MM.1S (cell line): ENCODE data around the gene PRPF6.

Experiments used
- DNase-seq: peaks from one replicate; pipeline ENCODE4 v3.0.0-alpha.2; 2015
- H2AFZ ChIP-seq: fragments of 300-600 bp; sonication (generic); 2 replicates; pipeline ENCODE4 v1.6.0; 2016; ENCODE audit warnings: antibody characterized with exemption, low read length
- H3F3A ChIP-seq: fragments of 300-600 bp; sonication (generic); 2 replicates; pipeline ENCODE4 v1.6.1; 2016; ENCODE audit warnings: mild to moderate bottlenecking, antibody characterized with exemption, low read length, moderate library complexity, mixed read lengths; ENCODE audit not compliant: insufficient read depth
- H3K27ac ChIP-seq: fragments of 300-600 bp; sonication (generic); 2 replicates; pipeline ENCODE4 v1.5.1; 2016; ENCODE audit warnings: mild to moderate bottlenecking, low read length
- H3K27me3 ChIP-seq: fragments of 300-600 bp; sonication (generic); replicated peaks from 2 replicates; pipeline ENCODE4 v1.6.0; 2016; ENCODE audit warnings: low read length; ENCODE audit not compliant: insufficient read depth
- H3K36me3 ChIP-seq: fragments of 300-600 bp; sonication (generic); replicated peaks from 2 replicates; pipeline ENCODE4 v1.6.1; 2016; ENCODE audit warnings: mild to moderate bottlenecking, low read length, mixed read lengths; ENCODE audit not compliant: insufficient read depth
- H3K4me1 ChIP-seq: fragments of 300-600 bp; sonication (generic); 2 replicates; pipeline ENCODE4 v1.6.1; 2016; ENCODE audit warnings: low read length, mixed read lengths
- H3K4me2 ChIP-seq: fragments of 300-600 bp; sonication (generic); 2 replicates; pipeline ENCODE4 v1.6.0; 2016; ENCODE audit warnings: low read depth, low read length
- H3K4me3 ChIP-seq: fragments of 300-600 bp; sonication (generic); 2 replicates; pipeline ENCODE4 v1.5.1; 2016; ENCODE audit warnings: low read length, mixed read lengths
- H3K79me2 ChIP-seq: fragments of 300-600 bp; sonication (generic); 2 replicates; pipeline ENCODE4 v1.6.1; 2016; ENCODE audit warnings: mixed run types, low read length, mixed read lengths
- H3K9ac ChIP-seq: fragments of 300-600 bp; sonication (generic); 2 replicates; pipeline ENCODE4 v1.6.1; 2016; ENCODE audit warnings: low read length, mixed read lengths
- H3K9me2 ChIP-seq: fragments of 300-600 bp; sonication (generic); replicated peaks from 2 replicates; pipeline ENCODE4 v1.6.1; 2016; ENCODE audit warnings: mild to moderate bottlenecking, low read length, mixed read lengths; ENCODE audit not compliant: insufficient read depth
- H3K9me3 ChIP-seq: fragments of 300-600 bp; sonication (generic); replicated peaks from 2 replicates; pipeline ENCODE4 v1.6.1; 2016; ENCODE audit warnings: mild to moderate bottlenecking, low read length, mixed read lengths; ENCODE audit not compliant: insufficient read depth
- H4K20me1 ChIP-seq: fragments of 300-600 bp; sonication (generic); 2 replicates; pipeline ENCODE4 v1.6.1; 2016; ENCODE audit warnings: mild to moderate bottlenecking, low read length, moderate library complexity, mixed read lengths; ENCODE audit not compliant: insufficient read depth
- CTCF ChIP-seq: fragments of 300-600 bp; sonication (generic); IDR thresholded peaks from 2 replicates; pipeline ENCODE4 v1.5.1; 2016; ENCODE audit warnings: antibody characterized with exemption, low read length, mixed read lengths
- EZH2 ChIP-seq: fragments of 300-600 bp; sonication (generic); optimal IDR thresholded peaks from 2 replicates; pipeline ENCODE3; 2017; ENCODE audit warnings: low read depth, mild to moderate bottlenecking, antibody characterized with exemption, low read length, mixed read lengths
- EZH2phosphoT487 ChIP-seq: fragments of 300-600 bp; sonication (generic); IDR thresholded peaks from 2 replicates; pipeline ENCODE4 v1.6.1; 2018; ENCODE audit warnings: antibody characterized with exemption, low read length

Gene PRPF6

DNA sequence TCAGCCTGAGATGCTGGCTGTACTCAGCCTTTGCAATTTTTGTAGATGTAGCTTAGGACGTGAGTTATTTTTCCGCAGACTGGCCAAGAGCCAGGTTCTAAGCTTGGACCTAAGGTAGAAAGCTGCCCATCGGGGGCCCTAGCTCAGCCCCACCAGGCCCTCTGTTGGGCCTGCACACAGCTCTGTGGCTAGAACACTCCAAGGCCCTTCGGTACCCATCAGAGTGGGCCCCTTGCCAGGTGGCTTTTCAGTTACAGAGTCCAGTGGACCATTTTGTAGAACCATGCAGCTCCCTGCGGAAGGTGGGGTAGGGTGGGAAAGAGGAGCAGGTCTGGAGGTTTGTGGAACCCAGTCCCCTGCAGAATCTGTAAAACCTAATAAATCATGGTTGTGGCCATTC is 47.3 kb upstream of the PRPF6 start:
- Histone ChIP-seq H4K20me1 (no peaks in the 10 kb centered on the region), H3K79me2 (0 out of 2 replicates have a peak, but pooled peaks cover under 1% of the 10 kb centered on the region), H3K4me2 (no peak overlapping the region), H3K9ac (no peak overlapping the region), H3K27me3 (no peaks in the 10 kb centered on the region), H2AFZ (no peak overlapping the region), H3K9me3 (no peaks in the 10 kb centered on the region), H3F3A (no peaks in the 10 kb centered on the region), H3K4me3 (no peak overlapping the region), H3K27ac (no peak overlapping the region), H3K4me1 (no peaks in the 10 kb centered on the region), H3K36me3 (no peaks in the 10 kb centered on the region), H3K9me2 (no peaks in the 10 kb centered on the region)
- TF ChIP-seq CTCF (no peak), EZH2 (no peak), EZH2phosphoT487 (no peak)
- DNase-seq: no peak

- Histone ChIP-seq H3K9ac (no peak overlapping the region), H3F3A (no peaks in the 10 kb centered on the region), H4K20me1 (no peaks in the 10 kb centered on the region), H3K27me3 (no peaks in the 10 kb centered on the region), H3K9me3 (no peaks in the 10 kb centered on the region), H3K4me2 (no peak overlapping the region), H3K79me2 (0 out of 2 replicates have a peak, but pooled peaks cover 5% of the 10 kb centered on the region), H3K4me1 (no peaks in the 10 kb centered on the region), H3K9me2 (no peaks in the 10 kb centered on the region), H3K36me3 (no peaks in the 10 kb centered on the region), H3K4me3 (no peak overlapping the region), H2AFZ (no peak overlapping the region), H3K27ac (no peak overlapping the region)
- TF ChIP-seq EZH2 (no peak), CTCF (no peak), EZH2phosphoT487 (no peak)
- DNase-seq: no peak
These were observed 46.5 kb upstream of the PRPF6 start for GRCh38 chr20:63934271-63935068.

GRCh38 chr20:63935447-63935846 is 45.5 kb upstream of the PRPF6 start:
- Histone ChIP-seq H4K20me1 (no peaks in the 10 kb centered on the region), H3F3A (no peaks in the 10 kb centered on the region), H3K36me3 (no peaks in the 10 kb centered on the region; the same call in 1 of the 2 replicates), H3K9me2 (no peaks in the 10 kb centered on the region), H2AFZ (no peak overlapping the region), H3K9me3 (no peaks in the 10 kb centered on the region), H3K9ac (no peak overlapping the region), H3K27me3 (no peaks in the 10 kb centered on the region), H3K79me2 (0 out of 2 replicates have a peak, but pooled peaks cover 5% of the 10 kb centered on the region), H3K4me2 (no peak overlapping the region), H3K27ac (no peak overlapping the region), H3K4me1 (no peaks in the 10 kb centered on the region), H3K4me3 (no peak overlapping the region)
- TF ChIP-seq CTCF: no peak
- TF ChIP-seq EZH2phosphoT487: no peak
- no peak for TF ChIP-seq EZH2
- DNase-seq: no peak
